ENCODE results near the gene NINJ1.

Gene NINJ1, protein sequence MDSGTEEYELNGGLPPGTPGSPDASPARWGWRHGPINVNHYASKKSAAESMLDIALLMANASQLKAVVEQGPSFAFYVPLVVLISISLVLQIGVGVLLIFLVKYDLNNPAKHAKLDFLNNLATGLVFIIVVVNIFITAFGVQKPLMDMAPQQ

DNA sequence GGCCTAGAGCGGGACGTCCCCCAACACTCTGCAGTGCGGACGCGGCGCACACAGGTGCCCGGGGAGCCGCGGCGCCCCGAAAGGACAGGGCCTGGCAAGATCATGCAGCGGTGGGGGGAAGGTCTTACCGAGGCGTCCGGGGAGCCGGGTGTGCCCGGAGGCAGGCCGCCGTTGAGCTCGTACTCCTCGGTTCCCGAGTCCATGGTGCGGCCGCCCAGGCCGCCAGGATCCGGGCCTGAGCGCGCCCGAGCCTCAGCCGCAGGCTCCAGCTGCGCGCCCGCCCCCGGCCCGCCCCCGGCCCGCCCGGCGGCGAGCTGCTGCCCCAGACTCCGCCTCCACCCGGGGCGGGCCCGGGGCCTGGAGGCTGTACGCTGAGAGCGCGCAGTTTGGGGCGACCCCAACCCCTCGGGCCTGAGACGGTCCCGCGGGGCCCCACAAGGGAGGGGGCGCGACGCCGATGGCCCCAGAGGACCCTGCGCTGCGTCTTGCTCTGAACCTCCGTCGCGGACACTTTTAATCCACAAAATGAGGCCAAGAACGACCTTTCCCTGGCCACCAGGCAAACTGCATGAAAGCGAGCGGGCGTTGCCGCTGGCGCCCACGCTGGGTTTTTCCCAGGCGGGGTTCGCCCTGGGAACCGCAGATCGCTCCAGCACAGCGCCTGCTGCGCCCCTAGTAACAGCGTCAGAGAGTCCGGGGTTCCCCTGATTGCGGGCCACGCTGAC is at the start of gene NINJ1:
NINJ1 (minus strand) TSS at position 237 of the 725 bp plus-strand sequence; CDS start at position 203, 34 bp downstream.
- DNase-seq (ENCODE audit: low spot score), result peak; percentile 68

DNA sequence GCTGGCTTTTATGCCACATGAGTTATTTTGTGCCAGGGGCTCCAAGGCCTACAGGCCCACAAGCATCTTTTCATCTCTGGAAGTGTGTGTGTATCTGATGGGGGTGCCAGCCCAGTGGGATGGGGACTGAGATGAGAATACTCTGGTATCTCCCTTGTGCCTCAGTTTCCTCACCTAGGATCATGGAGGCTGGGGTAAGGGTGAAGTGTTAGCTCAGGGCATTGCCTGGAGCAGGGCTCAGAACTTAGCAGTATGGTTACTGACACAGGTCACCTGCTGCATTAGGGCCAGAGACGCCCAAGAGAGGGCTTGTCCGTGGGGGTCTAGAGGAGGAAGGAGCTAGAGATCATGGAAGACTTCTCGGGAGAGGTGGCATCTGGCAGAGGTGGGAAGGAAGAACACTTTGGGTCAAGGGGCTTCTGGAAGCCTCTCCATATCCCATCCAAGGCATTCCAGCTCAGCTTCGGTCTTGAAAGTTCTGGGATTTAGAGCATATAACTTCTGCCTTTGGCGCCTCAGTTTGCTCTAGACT is 49.1 kb upstream of the NINJ1 start:
- no peak for DNase-seq (ENCODE audit: low spot score)

DNA sequence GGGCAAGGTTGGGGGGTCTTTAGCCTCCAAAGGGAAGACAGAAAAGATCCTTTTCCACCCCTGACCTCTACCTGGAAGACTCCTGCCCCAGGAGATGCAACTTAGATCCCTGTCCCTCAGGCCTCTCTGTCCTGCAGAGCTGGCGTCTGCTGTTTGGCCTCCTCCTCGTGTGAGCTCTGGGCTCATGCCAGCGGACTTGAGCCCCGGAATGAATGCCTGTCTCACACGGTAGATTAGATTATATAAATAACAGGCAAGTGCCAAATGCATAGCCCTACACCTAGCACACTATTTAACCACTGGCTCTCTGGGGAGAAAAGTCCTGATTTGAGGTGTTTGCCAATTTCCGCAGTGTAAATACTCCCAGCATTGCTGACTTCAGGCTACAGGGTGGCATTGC is 48.5 kb upstream of the NINJ1 start:
- DNase-seq (ENCODE audit: low spot score), result no peak

DNA sequence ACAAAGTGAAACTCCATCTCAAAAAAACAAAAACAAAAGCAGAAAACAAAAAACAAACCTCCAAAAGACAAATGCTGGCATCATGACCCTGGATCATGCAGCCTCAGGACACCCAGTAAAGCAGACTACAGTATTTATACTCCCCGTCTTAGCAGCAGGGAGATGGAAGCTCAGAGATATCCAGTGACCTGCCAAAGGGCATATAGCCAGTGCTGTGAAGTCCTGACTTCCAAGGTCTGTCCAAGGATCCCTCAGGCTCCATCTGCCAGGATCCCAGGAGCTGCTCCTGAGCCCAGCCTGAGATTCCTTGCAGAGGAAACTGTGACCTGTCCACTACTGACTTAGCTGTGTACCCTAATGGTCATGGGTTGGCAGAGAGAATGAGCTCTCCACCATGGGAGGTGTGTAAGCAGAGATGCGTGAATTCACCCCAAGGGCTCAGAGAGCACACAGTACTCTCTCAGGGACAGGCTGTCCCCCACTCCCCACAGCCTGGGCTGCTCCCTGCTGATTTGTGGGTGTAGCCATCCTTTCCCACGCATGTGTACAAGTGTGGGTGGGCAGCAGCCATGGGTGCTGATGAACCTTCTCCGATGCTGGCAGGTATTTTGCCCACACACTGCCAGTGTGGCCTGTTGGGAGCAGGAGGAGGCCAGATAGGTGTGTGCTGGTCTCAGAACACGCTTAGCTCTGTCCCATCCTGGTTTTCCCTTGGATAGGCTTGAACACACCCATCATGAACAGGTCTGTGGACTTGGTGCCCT is 47.8 kb upstream of the NINJ1 start:
- DNase-seq (ENCODE audit: low spot score), result no peak

DNA sequence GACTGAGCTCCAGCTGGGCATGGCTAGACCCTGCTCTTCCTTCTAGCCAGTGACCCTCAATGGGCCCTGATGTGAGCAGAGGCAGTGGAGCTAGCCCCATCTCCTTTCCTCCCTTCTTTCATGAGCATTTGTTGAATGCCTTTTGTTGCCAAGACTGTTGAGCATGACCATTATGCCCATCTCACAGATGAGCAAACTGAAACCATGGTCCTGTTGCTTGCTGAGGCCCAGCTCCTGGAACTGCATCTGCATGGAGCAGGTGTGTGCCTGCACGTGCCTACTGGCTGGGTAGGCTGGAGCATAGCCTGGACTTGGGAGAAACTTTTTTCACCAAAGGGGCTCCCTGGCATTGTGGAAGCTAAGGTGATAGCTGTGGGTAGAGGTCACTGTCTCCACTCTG is 46.9 kb upstream of the NINJ1 start:
- DNase-seq (ENCODE audit: low spot score), result no peak

DNA sequence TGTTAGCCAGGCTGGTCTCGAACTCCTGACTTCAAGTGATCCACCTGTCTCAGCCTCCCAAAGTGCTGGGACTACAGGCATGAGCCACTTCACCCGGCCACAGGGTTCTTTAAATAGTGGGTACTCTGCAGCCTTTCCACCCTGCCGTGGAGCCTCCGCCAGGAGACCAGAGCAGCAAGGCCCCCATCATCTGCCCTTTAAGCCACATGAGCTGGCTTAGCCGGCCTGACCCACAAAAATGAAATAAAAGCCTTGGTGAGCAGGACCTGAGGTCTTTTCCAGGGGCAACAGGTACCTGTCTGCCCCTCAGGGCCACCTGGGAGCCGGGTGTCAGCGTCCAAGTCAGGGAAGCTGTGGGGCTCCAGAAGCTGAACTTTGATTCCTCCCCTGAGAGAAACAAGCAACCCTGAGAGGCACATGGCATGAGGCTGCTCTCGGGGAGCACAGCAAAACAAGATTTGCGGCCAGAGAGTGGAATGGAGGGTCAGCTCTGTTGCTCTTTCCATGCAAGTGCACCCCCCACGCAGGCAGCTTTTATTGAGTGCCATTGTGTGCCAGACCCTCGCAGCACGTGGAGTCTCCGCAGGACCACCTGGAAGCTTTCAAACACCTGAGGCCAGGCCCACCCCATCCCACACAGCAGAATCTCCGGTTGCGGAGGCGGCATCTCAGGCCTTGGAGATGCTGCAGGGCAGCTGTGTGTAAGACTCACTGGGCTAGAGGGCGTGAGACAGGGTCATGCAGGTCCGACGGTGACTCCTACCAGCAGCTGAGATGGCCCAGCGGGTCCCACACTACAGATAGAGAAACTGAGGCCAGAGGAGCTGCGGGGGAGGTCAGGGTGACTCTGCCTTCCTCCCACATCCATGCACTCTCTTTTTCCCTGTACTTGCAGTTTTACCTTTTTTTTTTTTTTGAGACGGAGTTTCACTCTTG is 45.1 kb upstream of the NINJ1 start:
- no peak for DNase-seq (ENCODE audit: low spot score)

DNA sequence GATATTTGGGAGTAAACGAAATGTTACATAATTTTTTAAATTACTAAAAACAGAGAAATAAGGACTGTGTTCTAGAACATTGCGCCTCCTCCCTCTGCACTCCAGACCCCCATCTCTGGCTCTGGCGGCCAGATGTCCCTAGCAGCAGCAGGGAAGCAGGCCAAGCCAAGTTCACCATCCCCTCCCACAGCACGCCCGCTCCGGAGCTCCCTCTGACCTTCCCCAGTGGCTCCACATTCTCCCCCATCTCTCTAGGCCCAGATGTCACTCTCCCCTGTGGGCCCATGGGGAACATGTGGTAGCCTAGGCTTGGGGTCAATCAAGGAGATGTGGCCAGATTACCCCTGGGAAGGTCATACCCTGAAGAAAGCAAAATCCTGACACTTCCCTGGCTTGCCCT is 43.6 kb upstream of the NINJ1 start:
- DNase-seq (ENCODE audit: low spot score), result no peak

DNA sequence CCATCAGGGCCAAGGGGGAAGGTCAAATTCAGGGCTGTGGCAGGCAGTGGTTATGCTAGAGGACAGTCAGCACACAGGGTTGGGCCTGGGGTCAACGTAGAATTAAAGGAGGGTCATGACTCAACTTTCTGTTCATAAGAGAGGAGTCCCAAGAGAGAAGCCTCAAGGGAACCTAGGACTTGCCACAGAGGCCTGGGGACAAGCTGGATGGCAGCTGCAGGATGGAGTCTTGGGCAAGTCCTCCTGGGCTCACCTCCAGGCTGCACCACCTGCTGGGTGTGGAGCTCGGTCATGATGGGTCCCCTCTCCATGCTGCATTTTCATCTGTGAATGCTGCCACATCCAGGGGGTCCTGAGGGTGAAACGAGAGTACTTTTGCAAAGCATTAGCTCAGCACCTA is 40.9 kb upstream of the NINJ1 start:
- no peak for DNase-seq (ENCODE audit: low spot score)

DNA sequence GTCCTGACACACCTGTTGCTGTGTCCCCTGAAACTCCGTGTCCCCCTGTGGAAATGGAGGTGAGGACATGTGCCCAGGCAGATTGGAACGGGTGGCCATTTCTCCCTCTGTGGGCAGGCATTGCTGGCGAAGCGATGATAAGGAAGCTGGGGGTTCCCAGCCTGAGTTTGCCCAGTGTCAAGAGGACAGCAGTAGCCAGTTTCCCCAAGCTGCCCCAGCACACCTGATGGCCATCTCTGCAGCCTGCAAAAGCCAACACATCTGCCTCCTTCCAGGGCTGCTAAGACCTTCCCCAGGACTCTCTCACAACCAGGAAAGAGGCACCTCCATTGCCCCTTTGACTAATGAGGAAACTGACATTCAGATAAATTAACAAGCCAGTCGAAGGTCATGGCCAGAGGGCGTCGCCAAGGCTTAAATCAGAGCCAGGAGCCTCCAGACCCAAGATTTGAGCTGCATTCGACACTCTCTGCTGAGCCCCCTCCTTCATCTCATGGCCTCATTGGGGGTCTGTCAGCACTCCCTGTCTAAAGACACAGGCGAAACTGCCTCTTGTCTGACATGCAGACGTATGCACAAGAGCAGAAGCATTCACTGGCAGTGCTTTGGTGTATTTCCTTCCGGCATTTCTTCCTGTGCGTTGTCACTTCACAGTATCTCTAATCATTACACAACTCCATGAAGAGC is 39.5 kb upstream of the NINJ1 start:
- no peak for DNase-seq (ENCODE audit: low spot score)

DNA sequence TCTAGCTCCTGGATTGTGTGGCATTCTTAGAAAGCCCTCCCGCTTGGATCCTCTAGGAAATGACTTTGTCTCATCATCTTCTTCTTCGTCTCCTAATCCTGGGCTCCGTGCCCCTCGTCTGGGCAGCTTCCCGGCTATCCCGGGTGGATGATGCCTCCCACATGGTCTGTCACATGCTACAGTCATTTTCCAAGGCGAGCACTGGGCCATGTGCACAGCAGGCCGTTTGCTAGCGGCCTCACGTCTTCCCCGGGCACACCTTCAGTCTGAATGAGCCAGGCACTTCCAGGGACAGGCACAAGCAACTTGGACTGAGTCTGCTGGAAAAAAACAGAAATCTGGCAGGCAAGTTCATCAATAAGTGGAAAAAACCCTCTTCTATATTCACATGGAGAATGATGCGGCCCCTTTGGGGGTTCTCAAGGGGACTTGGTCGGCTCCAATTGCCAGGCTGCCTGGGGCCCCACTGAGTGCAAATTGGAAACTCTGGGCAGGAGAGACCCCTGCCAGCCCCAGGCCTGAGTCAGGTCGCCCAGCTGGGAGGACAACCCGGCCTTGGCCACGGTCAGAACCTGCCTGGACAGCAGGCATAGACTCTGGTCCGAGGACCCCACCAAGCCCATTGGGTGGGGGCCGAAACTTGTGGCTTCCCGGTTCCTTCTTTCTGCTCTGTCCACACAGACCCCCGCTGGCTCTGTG is 38.8 kb upstream of the NINJ1 start:
- no peak for DNase-seq (ENCODE audit: low spot score)

DNA sequence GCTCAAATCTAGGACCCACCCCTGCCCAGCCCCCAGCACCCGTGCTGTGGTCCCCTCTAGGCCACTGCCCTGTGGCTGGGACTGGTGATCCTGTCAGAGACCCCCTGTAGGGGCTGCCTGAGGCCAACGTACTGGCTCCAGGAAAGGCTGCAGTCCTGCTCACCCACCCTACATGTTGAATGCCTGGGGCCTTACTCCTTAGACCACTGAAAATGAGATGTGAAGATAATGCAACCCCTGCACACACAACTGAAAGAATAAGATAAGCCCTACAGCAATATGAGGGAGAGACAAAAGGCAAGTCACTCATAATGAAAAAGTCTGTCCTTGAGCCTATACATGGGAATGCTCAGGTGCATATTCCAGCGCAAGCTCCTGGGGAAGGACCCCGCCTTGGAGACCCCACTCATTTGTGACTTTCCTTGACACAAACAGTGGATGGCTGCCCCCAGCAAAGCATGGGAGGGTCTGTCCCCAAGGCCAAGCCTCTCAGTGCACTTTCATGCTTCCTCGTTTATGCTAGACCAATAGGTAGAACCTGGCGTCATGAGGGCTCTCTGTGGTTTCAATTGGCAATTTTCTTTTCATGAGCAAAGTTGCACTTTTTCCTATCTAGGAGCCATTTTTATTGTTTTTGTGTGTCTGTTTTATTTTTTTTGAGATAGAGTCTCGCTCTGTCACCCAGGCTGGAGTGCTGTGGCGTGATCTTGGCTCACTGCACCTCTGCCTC is 37.4 kb upstream of the NINJ1 start:
- DNase-seq (ENCODE audit: low spot score), result no peak

DNA sequence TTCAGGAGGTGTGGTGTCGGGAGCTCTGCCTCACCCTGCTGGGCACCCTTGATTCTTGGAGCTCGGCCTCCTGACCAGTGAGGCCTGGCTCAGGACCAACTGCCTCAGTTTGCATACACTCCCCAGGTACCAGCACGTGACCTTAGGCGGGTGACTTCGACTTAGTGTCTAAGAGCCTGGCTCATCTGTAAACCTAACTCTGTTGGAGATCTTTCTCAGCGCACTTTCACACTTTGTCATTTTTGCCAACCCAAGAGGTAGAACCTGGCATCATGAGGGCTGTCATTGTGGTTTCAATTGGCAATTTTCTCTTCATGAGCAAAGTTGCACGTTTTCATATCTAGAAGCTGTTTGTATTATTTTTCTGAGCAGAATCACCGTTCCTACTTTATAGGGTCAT is 36.5 kb upstream of the NINJ1 start:
- no peak for DNase-seq (ENCODE audit: low spot score)

DNA sequence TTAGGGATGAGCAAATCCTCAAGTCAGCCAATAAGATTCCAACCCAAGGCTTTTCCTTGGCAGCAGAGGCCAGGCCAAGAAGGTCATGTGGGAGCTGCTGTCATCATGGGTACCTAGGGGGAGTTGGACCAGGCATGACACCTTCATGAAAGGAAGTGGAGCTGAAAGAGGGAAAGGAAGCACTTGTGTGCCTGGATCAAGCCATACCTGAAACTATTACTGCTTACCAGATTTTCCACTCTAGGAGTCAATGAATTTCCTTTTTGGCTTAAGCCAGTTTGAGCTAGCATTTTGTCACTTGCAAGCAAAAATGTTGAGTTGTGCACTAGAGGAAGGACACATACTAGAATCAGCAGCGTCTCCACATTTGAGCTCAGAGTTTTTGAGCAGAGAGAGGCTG is 35.4 kb upstream of the NINJ1 start:
- no peak for DNase-seq (ENCODE audit: low spot score)

DNA sequence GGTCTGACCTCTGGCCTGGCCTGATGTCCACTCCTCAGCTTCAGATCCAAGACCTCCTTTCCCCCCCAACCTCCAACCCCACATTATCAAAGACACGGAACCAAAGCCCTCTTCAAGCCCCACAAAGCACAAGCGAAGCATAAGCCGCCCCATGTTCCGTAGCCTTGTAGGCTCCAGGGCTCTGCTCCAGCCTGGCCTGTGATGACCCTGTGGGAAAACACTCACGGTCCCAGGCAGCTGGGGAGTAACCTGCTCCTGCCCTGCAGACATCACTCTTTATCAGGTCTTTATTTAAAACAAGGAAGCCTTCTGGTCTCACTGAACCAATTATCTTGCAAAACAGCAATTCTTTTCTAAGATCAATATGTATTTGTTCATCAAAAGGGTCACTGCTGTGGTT is 34.5 kb upstream of the NINJ1 start:
- no peak for DNase-seq (ENCODE audit: low spot score)

DNA sequence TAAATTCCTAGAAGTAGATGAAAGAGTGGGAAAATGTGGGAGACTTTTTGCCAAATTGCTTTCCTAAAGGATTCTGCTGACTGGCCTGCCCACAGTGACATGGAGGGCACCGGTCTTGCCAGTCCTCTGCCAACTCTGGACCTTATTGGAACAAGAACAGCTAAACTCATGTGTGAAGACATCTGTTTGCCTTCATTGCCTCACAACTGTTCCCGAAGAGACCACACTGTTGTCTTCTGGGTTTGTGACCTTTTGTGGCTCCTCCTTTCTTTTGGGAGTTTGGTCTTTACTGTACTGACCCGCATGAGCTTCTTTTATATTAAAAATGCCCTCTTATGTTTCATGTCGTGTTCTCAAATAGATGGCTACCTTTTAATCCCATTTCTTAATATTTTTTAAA is 33.8 kb upstream of the NINJ1 start:
- no peak for DNase-seq (ENCODE audit: low spot score)

DNA sequence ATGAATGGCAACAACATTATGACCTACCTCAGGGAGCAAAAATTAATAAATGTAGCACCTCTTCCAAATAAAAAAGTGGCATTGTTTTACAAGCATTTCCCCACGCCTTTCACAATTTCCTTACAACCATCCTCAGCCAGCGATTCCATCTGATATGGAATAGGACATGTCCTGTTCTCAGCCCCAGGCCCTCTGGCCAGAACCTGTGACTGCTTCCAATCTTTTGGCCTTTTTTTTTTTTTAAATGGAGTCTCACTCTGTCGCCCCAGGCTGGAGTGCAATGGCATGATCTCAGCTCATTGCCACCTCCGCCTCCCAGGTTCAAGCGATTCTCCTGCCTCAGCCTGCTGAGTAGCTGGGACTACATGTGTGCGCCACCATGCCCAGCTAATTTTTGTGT is 33.1 kb upstream of the NINJ1 start:
- DNase-seq (ENCODE audit: low spot score), result no peak

DNA sequence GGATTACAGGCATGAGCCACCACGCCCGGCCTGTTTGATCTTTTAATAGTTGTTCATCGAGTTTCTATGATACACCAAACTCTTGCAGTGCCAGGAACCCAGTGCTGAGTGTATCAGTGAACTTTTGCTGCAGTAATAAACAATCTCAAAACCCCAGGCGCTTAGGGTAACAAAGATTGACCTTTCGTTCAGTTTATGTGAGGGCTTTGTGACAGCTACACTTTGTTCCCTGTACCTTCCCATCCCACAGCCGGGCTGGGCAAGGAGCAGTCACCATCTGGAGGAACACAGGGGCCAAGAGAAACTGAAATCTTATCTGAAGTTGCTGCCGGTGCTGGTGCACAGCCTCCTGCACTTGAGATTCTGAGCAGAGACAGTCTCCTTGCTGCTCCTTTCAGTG is 32.6 kb upstream of the NINJ1 start:
- DNase-seq (ENCODE audit: low spot score), result no peak

DNA sequence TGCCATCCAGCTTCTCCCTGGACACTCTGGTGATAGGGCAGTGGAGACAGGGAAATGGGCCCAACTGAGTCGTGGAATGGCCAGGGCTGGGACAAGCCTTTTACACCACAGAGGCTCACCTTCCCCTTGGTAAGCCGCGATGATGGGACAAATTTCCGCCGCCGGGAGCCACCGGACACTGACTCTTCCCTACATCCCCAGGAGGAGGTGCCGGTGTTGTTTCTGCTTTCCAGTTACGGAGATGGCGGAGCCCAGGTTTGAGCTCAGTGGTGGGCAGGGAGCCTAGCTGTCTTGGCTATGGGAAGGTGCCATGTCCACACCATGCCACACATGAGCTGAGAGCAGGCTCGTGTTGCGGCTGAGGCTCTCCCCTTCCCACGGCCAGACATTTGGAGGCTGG is 30.0 kb upstream of the NINJ1 start:
- no peak for DNase-seq (ENCODE audit: low spot score)

DNA sequence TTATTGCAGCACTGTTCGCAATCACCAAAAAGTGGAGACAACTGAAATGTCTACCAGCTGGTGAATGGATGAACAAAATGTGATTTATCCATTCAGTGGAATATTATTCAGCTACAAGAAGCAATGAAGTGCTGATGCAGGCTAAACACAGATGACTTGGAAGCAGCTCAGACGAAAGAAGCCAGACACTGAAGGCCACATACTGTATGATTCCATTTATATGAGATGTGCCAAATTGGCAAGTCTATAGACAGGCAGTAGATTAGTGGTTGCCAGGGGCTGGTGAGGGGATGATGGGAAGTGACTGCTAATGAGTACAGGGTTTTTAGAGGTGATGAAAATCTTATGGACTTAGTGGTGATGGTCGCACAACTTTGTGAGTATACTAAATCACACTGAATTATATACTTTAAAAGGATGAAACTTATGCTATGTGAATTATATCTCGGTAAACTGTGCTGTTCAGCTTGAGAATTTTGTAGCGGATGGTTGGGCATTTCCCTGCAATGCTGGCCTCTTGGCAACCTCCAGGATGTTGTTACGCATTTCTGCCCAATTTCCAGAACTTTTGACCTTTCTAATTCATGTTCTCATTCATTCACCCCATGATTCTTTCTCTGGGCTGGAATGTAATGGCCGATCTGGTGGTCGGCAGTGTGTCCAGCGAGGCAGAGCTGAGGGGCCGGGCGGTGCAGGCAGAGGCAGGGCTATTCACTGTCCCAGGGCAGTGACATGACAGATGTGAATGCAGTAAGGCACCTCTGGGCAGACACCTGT is 27.9 kb upstream of the NINJ1 start:
- no peak for DNase-seq (ENCODE audit: low spot score)
